ENCODE data around the gene NTRK3.

DNA sequence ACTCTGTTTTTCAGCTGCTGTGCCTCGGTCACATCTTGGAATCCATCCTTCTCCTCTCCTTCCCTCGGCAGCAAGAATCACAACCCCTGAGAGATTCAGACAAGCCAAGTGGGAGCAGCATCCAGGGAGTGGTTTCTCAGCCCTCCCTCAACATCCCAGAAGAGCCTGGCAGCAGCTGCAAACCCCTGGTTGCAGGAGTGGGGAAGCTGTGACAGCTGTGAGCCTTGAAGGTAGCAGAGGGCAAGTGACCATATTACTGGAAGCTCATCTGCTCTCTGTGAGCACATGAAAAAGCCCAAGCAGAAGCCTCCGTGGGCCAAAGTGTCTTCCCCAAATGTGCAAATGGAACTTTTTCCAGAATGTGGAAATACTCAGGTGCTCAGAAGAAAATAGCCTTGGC lies 312.9 kb downstream of the NTRK3 start:
- no peak for TF ChIP-seq CTCF (IDR thresholded peaks at IDR 0.05)
- no peak for TF ChIP-seq POLR2A (IDR thresholded peaks at IDR 0.05)

Data from upper lobe of left lung (tissue), 4 donors.